ENCODE results near the gene CYBB. TPM values are rescaled to one million over a fixed set of nuclear protein-coding genes. Genes with fewer than 3 reads are reported as not detected.
"Not testable (repeated sequence)": the region's sequence is repeated elsewhere in the genome, so short reads cannot be mapped to it uniquely, and the experiment has no call there.

CYBB gene
- total and polyA plus RNA-seq, 2 donors from 2014 or later, result 3.5 to 43.7 TPM

- Histone ChIP-seq H3K4me3 (ENCODE audit: low read length in 3 of 3) (no peak overlapping the region), H3K27me3 (ENCODE audit: control insufficient read depth, insufficient read depth, low read length) (no peaks in the 10 kb centered on the region), H3K4me1 (ENCODE audit: control insufficient read depth in 2 of 3, insufficient read depth in 2 of 3, low read depth in 1 of 3, low read length in 3 of 3) (no peaks in the 10 kb centered on the region), H3K27ac (ENCODE audit: low read depth in 2 of 2, low read length in 2 of 2) (no peak overlapping the region), H3K9ac (ENCODE audit: low read length in 3 of 3) (no peak overlapping the region), H3K9me3 (ENCODE audit: control insufficient read depth in 2 of 3, insufficient read depth in 1 of 3, low read length in 3 of 3) (no peaks in the 10 kb centered on the region), H3K36me3 (ENCODE audit: control insufficient read depth in 2 of 3, insufficient read depth in 3 of 3, low read length in 3 of 3) (no peaks in the 10 kb centered on the region)
- FAIRE-seq, result no peak
- peak in 1 of 5 donors; percentile 28 for DNase-seq
- no peak for TF ChIP-seq CTCF (IDR thresholded peaks at IDR 0.05; ENCODE audit: borderline replicate concordance, extremely low read depth, insufficient read depth)
- intact Hi-C loops (cut with DNase I), result no loop called here
These were observed 14.4 kb upstream of the CYBB start for GRCh38 chrX:37765507-37765906.

- intact Hi-C loops (cut with DNase I), result no loop called here
- no peaks in the 10 kb centered on the region for H3K9me3 ChIP-seq (ENCODE audit: control insufficient read depth in 2 of 3, insufficient read depth in 1 of 3, low read length in 3 of 3)
- H3K27ac ChIP-seq (ENCODE audit: low read depth in 2 of 2, low read length in 2 of 2), result no peak overlapping the region
- no peak for DNase-seq
- no peak for FAIRE-seq
- no peak for TF ChIP-seq CTCF (IDR thresholded peaks at IDR 0.05; ENCODE audit: borderline replicate concordance, extremely low read depth, insufficient read depth)
- H3K4me3 ChIP-seq (ENCODE audit: low read length in 3 of 3), result no peak overlapping the region
- H3K4me1 ChIP-seq (ENCODE audit: control insufficient read depth in 2 of 3, insufficient read depth in 2 of 3, low read depth in 1 of 3, low read length in 3 of 3), result no peaks in the 10 kb centered on the region
- H3K36me3 ChIP-seq (ENCODE audit: control insufficient read depth in 2 of 3, insufficient read depth in 3 of 3, low read length in 3 of 3), result no peaks in the 10 kb centered on the region
- no peaks in the 10 kb centered on the region for H3K27me3 ChIP-seq (ENCODE audit: control insufficient read depth, insufficient read depth, low read length)
- no peak overlapping the region for H3K9ac ChIP-seq (ENCODE audit: low read length in 3 of 3)
These were observed 12.4 kb upstream of the CYBB start for GRCh38 chrX:37767430-37767829.

- H3K27ac ChIP-seq (ENCODE audit: low read depth in 2 of 2, low read length in 2 of 2); H3K4me1 ChIP-seq (ENCODE audit: control insufficient read depth in 2 of 3, insufficient read depth in 2 of 3, low read depth in 1 of 3, low read length in 3 of 3); H3K4me3 ChIP-seq (ENCODE audit: low read length in 3 of 3); H3K36me3 ChIP-seq (ENCODE audit: control insufficient read depth in 2 of 3, insufficient read depth in 3 of 3, low read length in 3 of 3); H3K9ac ChIP-seq (ENCODE audit: low read length in 3 of 3); intact Hi-C loops (cut with DNase I); FAIRE-seq; H3K27me3 ChIP-seq (ENCODE audit: control insufficient read depth, insufficient read depth, low read length); H3K9me3 ChIP-seq (ENCODE audit: control insufficient read depth in 2 of 3, insufficient read depth in 1 of 3, low read length in 3 of 3); DNase-seq: not testable (repeated sequence)
These were observed 11.0 kb upstream of the CYBB start for GRCh38 chrX:37768866-37769265.

- no peak overlapping the region for H3K27ac ChIP-seq (ENCODE audit: low read depth in 2 of 2, low read length in 2 of 2)
- H3K36me3 ChIP-seq (ENCODE audit: control insufficient read depth in 2 of 3, insufficient read depth in 3 of 3, low read length in 3 of 3), result no peaks in the 10 kb centered on the region
- TF ChIP-seq CTCF (IDR thresholded peaks at IDR 0.05; ENCODE audit: borderline replicate concordance, extremely low read depth, insufficient read depth), result no peak
- H3K9me3 ChIP-seq (ENCODE audit: control insufficient read depth in 2 of 3, insufficient read depth in 1 of 3, low read length in 3 of 3), result no peaks in the 10 kb centered on the region
- DNase-seq (no peak), FAIRE-seq (no peak)
- H3K4me1 ChIP-seq (ENCODE audit: control insufficient read depth in 2 of 3, insufficient read depth in 2 of 3, low read depth in 1 of 3, low read length in 3 of 3), result no peaks in the 10 kb centered on the region
- intact Hi-C loops (cut with DNase I), result no loop called here
- H3K27me3 ChIP-seq (ENCODE audit: control insufficient read depth, insufficient read depth, low read length), result no peaks in the 10 kb centered on the region
- H3K4me3 ChIP-seq (ENCODE audit: low read length in 3 of 3), result no peak overlapping the region
- H3K9ac ChIP-seq (ENCODE audit: low read length in 3 of 3), result no peak overlapping the region
These were observed 3.4 kb upstream of the CYBB start for GRCh38 chrX:37776283-37776986.

All from kidney (tissue), 14 donors.